ENCODE measurements around the gene GCLC. TPM values are rescaled to one million over a fixed set of nuclear protein-coding genes. Genes with fewer than 3 reads are reported as not detected.
"Not testable (repeated sequence)": the region's sequence is repeated elsewhere in the genome, so short reads cannot be mapped to it uniquely, and the experiment has no call there.

Gene GCLC
- total and polyA plus RNA-seq, 2 donors, result 17.1 to 17.4 TPM

- WGBS, result 98% methylated on average over 3 of the region's 3 CpGs
- H3K9me3 ChIP-seq (ENCODE audit: control insufficient read depth in 2 of 2, insufficient read depth in 1 of 2, low read length in 1 of 2), result no peaks in the 10 kb centered on the region
- no peaks in the 10 kb centered on the region for H3K4me1 ChIP-seq (ENCODE audit: control insufficient read depth in 2 of 2, insufficient read depth in 2 of 2, low read length in 2 of 2)
- H3K27me3 ChIP-seq (ENCODE audit: control insufficient read depth in 2 of 2, insufficient read depth in 1 of 2, low read length in 1 of 2), result no peaks in the 10 kb centered on the region
- no peak overlapping the region for H3K4me3 ChIP-seq (ENCODE audit: low read length in 2 of 2)
- no peak for DNase-seq (ENCODE audit: low read depth in 6 of 9, low spot score in 9 of 9)
- H3K27ac ChIP-seq (ENCODE audit: low read depth in 1 of 2, low read length in 1 of 2), result no peak overlapping the region
- H3K36me3 ChIP-seq (ENCODE audit: control insufficient read depth in 2 of 2, insufficient read depth in 2 of 2, low read length in 1 of 2), result no peaks in the 10 kb centered on the region
These were observed 38.5 kb upstream of the GCLC start for GRCh38 chr6:53583451-53583850.

- 95% methylated on average over 2 of the region's 2 CpGs for WGBS
- DNase-seq (ENCODE audit: low read depth in 6 of 9, low spot score in 9 of 9), result no peak
- H3K4me3 ChIP-seq (ENCODE audit: low read length in 2 of 2), result no peak overlapping the region
These were observed 38.1 kb upstream of the GCLC start for GRCh38 chr6:53582963-53583362.

GRCh38 chr6:53581856-53582255 lies 37.0 kb upstream of the GCLC start:
- no peaks in the 10 kb centered on the region for H3K36me3 ChIP-seq (ENCODE audit: control insufficient read depth in 2 of 2, insufficient read depth in 2 of 2, low read length in 1 of 2)
- no peak overlapping the region for H3K27ac ChIP-seq (ENCODE audit: low read depth in 1 of 2, low read length in 1 of 2)
- H3K27me3 ChIP-seq (ENCODE audit: control insufficient read depth in 2 of 2, insufficient read depth in 1 of 2, low read length in 1 of 2), result no peaks in the 10 kb centered on the region
- DNase-seq (ENCODE audit: low read depth in 6 of 9, low spot score in 9 of 9), result no peak
- 11% methylated on average over 2 of the region's 2 CpGs for WGBS
- H3K4me3 ChIP-seq (ENCODE audit: low read length in 2 of 2), result no peak overlapping the region
- H3K9me3 ChIP-seq (ENCODE audit: control insufficient read depth in 2 of 2, insufficient read depth in 1 of 2, low read length in 1 of 2), result no peaks in the 10 kb centered on the region
- no peaks in the 10 kb centered on the region for H3K4me1 ChIP-seq (ENCODE audit: control insufficient read depth in 2 of 2, insufficient read depth in 2 of 2, low read length in 2 of 2)

More at GRCh38 chr6:53582963-53583362, 38.1 kb upstream of the GCLC start:
- Histone ChIP-seq H3K36me3 (ENCODE audit: control insufficient read depth in 2 of 2, insufficient read depth in 2 of 2, low read length in 1 of 2) (no peaks in the 10 kb centered on the region), H3K4me1 (ENCODE audit: control insufficient read depth in 2 of 2, insufficient read depth in 2 of 2, low read length in 2 of 2) (no peaks in the 10 kb centered on the region), H3K9me3 (ENCODE audit: control insufficient read depth in 2 of 2, insufficient read depth in 1 of 2, low read length in 1 of 2) (no peaks in the 10 kb centered on the region), H3K27ac (ENCODE audit: low read depth in 1 of 2, low read length in 1 of 2) (no peak overlapping the region), H3K27me3 (ENCODE audit: control insufficient read depth in 2 of 2, insufficient read depth in 1 of 2, low read length in 1 of 2) (no peaks in the 10 kb centered on the region)

GRCh38 chr6:53581173-53581773 lies 36.4 kb upstream of the GCLC start:
- H3K27ac ChIP-seq (ENCODE audit: low read depth in 1 of 2, low read length in 1 of 2), result no peak overlapping the region
- no peaks in the 10 kb centered on the region for H3K9me3 ChIP-seq (ENCODE audit: control insufficient read depth in 2 of 2, insufficient read depth in 1 of 2, low read length in 1 of 2)
- H3K4me1 ChIP-seq (ENCODE audit: control insufficient read depth in 2 of 2, insufficient read depth in 2 of 2, low read length in 2 of 2), result no peaks in the 10 kb centered on the region
- H3K27me3 ChIP-seq (ENCODE audit: control insufficient read depth in 2 of 2, insufficient read depth in 1 of 2, low read length in 1 of 2), result no peaks in the 10 kb centered on the region
- WGBS, result 96% methylated on average over 2 of the region's 2 CpGs
- DNase-seq (ENCODE audit: low read depth in 6 of 9, low spot score in 9 of 9), result no peak
- H3K36me3 ChIP-seq (ENCODE audit: control insufficient read depth in 2 of 2, insufficient read depth in 2 of 2, low read length in 1 of 2), result no peaks in the 10 kb centered on the region
- H3K4me3 ChIP-seq (ENCODE audit: low read length in 2 of 2), result no peak overlapping the region

GRCh38 chr6:53579338-53579737 lies 34.4 kb upstream of the GCLC start:
- H3K36me3 ChIP-seq (ENCODE audit: control insufficient read depth in 2 of 2, insufficient read depth in 2 of 2, low read length in 1 of 2), result no peaks in the 10 kb centered on the region
- H3K4me1 ChIP-seq (ENCODE audit: control insufficient read depth in 2 of 2, insufficient read depth in 2 of 2, low read length in 2 of 2), result no peaks in the 10 kb centered on the region
- DNase-seq (ENCODE audit: low read depth in 6 of 9, low spot score in 9 of 9), result no peak
- no peak overlapping the region for H3K27ac ChIP-seq (ENCODE audit: low read depth in 1 of 2, low read length in 1 of 2)
- H3K9me3 ChIP-seq (ENCODE audit: control insufficient read depth in 2 of 2, insufficient read depth in 1 of 2, low read length in 1 of 2), result no peaks in the 10 kb centered on the region
- 96% methylated on average over 5 of the region's 5 CpGs for WGBS
- no peak overlapping the region for H3K4me3 ChIP-seq (ENCODE audit: low read length in 2 of 2)
- no peaks in the 10 kb centered on the region for H3K27me3 ChIP-seq (ENCODE audit: control insufficient read depth in 2 of 2, insufficient read depth in 1 of 2, low read length in 1 of 2)

- Histone ChIP-seq H3K4me1 (ENCODE audit: control insufficient read depth in 2 of 2, insufficient read depth in 2 of 2, low read length in 2 of 2) (no peaks in the 10 kb centered on the region), H3K4me3 (ENCODE audit: low read length in 2 of 2) (no peak overlapping the region), H3K27me3 (ENCODE audit: control insufficient read depth in 2 of 2, insufficient read depth in 1 of 2, low read length in 1 of 2) (no peaks in the 10 kb centered on the region), H3K36me3 (ENCODE audit: control insufficient read depth in 2 of 2, insufficient read depth in 2 of 2, low read length in 1 of 2) (no peaks in the 10 kb centered on the region), H3K9me3 (ENCODE audit: control insufficient read depth in 2 of 2, insufficient read depth in 1 of 2, low read length in 1 of 2) (no peaks in the 10 kb centered on the region), H3K27ac (ENCODE audit: low read depth in 1 of 2, low read length in 1 of 2) (no peak overlapping the region)
- DNase-seq (ENCODE audit: low read depth in 6 of 9, low spot score in 9 of 9), result no peak
- WGBS, result 93% methylated on average over 7 of the region's 7 CpGs
These were observed 33.5 kb upstream of the GCLC start for GRCh38 chr6:53578371-53578770.

GRCh38 chr6:53573299-53573698 lies 28.4 kb upstream of the GCLC start:
- Histone ChIP-seq H3K4me1 (ENCODE audit: control insufficient read depth in 2 of 2, insufficient read depth in 2 of 2, low read length in 2 of 2) (no peaks in the 10 kb centered on the region), H3K27me3 (ENCODE audit: control insufficient read depth in 2 of 2, insufficient read depth in 1 of 2, low read length in 1 of 2) (no peaks in the 10 kb centered on the region), H3K27ac (ENCODE audit: low read depth in 1 of 2, low read length in 1 of 2) (no peak overlapping the region), H3K9me3 (ENCODE audit: control insufficient read depth in 2 of 2, insufficient read depth in 1 of 2, low read length in 1 of 2) (no peaks in the 10 kb centered on the region), H3K36me3 (ENCODE audit: control insufficient read depth in 2 of 2, insufficient read depth in 2 of 2, low read length in 1 of 2) (no peaks in the 10 kb centered on the region), H3K4me3 (ENCODE audit: low read length in 2 of 2) (no peak overlapping the region)
- no peak for DNase-seq (ENCODE audit: low read depth in 6 of 9, low spot score in 9 of 9)
- 88% methylated on average over 14 of the region's 14 CpGs for WGBS

- H3K4me3 ChIP-seq (ENCODE audit: low read length in 2 of 2); H3K4me1 ChIP-seq (ENCODE audit: control insufficient read depth in 2 of 2, insufficient read depth in 2 of 2, low read length in 2 of 2); DNase-seq (ENCODE audit: low read depth in 6 of 9, low spot score in 9 of 9); H3K36me3 ChIP-seq (ENCODE audit: control insufficient read depth in 2 of 2, insufficient read depth in 2 of 2, low read length in 1 of 2); H3K9me3 ChIP-seq (ENCODE audit: control insufficient read depth in 2 of 2, insufficient read depth in 1 of 2, low read length in 1 of 2); H3K27me3 ChIP-seq (ENCODE audit: control insufficient read depth in 2 of 2, insufficient read depth in 1 of 2, low read length in 1 of 2); H3K27ac ChIP-seq (ENCODE audit: low read depth in 1 of 2, low read length in 1 of 2): not testable (repeated sequence)
- WGBS, result 97% methylated on average over 3 of the region's 3 CpGs
These were observed 27.5 kb upstream of the GCLC start for GRCh38 chr6:53572379-53572778.

GRCh38 chr6:53568776-53569616 lies 24.1 kb upstream of the GCLC start:
- no peak overlapping the region for H3K4me3 ChIP-seq (ENCODE audit: low read length in 2 of 2)
- H3K4me1 ChIP-seq (ENCODE audit: control insufficient read depth in 2 of 2, insufficient read depth in 2 of 2, low read length in 2 of 2), result no peaks in the 10 kb centered on the region
- 98% methylated on average over 2 of the region's 2 CpGs for WGBS
- H3K27ac ChIP-seq (ENCODE audit: low read depth in 1 of 2, low read length in 1 of 2), result no peak overlapping the region
- no peaks in the 10 kb centered on the region for H3K27me3 ChIP-seq (ENCODE audit: control insufficient read depth in 2 of 2, insufficient read depth in 1 of 2, low read length in 1 of 2)
- no peaks in the 10 kb centered on the region for H3K9me3 ChIP-seq (ENCODE audit: control insufficient read depth in 2 of 2, insufficient read depth in 1 of 2, low read length in 1 of 2)
- no peaks in the 10 kb centered on the region for H3K36me3 ChIP-seq (ENCODE audit: control insufficient read depth in 2 of 2, insufficient read depth in 2 of 2, low read length in 1 of 2)
- DNase-seq (ENCODE audit: low read depth in 6 of 9, low spot score in 9 of 9), result no peak

Data from thymus (tissue), 11 donors.